T-helper 2 cell (primary cell): ENCODE data around the gene TRNP1.

Experiments used
- DNase-seq, 5 experiments: peaks; one replicate each; pipeline versions ENCODE4 v3.0.0 to v3.0.0-alpha.2; 2012 to 2022

Gene TRNP1

GRCh38 chr1:27003745-27004470 lies 10.4 kb downstream of the TRNP1 start:
- DNase-seq: no peak

- no peak for DNase-seq
Observed at GRCh38 chr1:27004471-27005165, 11.1 kb downstream of the TRNP1 start.

DNA sequence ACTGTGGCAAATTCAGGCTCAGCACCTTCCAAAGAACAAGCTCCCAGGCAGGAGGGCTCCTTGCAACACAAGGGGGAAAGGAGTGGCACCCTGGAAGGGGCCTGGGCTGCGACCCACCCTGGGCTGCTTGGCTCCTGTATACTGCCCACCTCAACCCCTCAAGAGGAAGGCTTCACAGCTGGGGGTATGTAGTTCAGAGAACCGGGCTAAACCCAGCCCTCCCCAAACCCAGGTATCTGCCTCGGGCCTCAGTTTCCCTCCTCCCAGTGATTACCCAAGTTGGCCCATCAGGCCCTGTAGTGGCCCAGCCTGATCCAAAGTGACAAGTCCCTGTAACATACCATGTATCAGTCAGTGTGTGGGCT lies 11.7 kb downstream of the TRNP1 start:
- no peak for DNase-seq

- no peak for DNase-seq
Observed at GRCh38 chr1:27005648-27006496, 12.4 kb downstream of the TRNP1 start.

DNA sequence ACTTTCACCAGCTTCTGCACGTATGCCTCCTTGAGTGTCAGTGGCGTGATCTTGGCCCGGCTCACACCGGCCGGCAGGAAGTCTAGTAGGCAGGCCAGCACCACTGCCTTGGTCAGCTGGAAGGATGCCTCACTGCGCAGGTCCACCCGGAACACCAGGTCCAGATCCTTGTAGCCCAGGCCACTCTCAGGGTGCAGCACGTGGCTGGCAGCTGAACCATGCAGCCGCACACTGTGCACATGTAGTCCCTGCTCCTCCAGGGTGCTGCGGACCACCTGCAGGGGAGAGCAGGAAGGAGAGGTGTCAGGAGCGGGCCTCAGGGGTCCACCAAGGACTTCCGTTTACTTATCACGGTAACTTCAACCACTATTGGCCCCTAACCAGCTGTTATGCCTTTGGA lies 13.2 kb downstream of the TRNP1 start:
- no peak for DNase-seq

GRCh38 chr1:27007909-27008582 lies 14.6 kb downstream of the TRNP1 start:
- no peak for DNase-seq

DNA sequence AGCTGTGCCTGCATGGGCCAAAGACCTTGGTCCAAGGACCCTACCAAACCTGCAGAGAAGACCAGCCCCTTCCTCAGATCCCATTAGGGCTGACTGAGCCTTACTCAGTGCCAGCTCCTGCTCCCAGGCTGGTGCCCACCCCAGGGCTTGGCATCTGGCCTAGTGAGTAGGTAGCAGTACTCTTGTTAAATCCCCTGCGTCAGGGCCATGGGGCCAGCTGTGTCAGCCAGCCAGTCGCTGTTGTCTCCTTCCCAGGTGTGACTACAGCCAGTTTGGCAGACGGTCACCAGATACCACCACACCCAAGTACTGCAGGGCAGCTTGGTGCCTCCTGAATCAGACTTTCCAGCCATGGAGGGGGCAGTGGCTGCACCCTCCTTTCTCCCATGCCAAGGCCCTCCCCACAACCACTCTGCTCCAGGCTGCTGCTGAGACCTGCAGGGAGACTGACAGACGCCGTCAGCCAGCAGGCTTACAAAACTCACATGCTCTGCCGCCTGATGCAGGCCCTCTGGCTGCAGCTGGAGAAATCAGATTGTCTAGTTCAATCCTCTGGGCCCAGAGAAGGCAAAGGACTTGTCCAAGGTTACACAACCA lies 16.2 kb downstream of the TRNP1 start:
- DNase-seq: no peak

- no peak for DNase-seq
Observed at GRCh38 chr1:27010226-27010994, 16.9 kb downstream of the TRNP1 start.

DNA sequence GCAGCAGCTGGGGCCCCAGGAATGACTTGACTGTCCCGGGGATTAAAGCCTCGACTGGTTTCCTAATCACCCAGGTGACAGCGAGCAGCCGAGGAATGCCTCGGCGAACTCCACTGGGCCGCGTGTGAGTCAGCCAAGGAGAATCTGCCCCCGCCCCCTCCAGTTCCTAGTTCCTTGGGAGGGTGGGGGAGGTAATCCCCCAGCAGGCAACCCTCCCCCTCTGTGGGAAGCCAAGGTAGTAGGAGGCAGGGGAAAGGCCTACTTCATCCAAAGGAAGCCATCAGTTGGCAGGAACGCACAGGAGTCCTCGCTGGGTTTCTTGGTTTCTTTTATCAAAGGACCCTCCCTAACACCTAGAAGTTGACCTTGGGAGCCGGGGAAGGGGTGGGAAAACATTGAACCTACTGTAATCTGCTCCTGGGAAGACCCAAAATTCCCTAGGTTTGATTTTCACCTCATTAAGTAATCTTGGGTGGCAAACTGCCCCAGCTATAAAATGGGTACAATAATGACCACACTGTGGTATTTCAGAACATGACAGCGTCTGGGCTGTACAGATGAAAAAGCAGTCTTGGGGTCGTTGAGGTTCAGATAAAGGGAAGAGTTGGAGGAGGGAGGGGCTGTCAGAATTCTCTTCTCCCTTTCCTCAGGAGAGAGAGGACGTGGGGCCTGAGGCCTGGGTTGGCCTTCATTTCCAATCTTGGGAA lies 17.7 kb downstream of the TRNP1 start:
- DNase-seq: no peak

DNA sequence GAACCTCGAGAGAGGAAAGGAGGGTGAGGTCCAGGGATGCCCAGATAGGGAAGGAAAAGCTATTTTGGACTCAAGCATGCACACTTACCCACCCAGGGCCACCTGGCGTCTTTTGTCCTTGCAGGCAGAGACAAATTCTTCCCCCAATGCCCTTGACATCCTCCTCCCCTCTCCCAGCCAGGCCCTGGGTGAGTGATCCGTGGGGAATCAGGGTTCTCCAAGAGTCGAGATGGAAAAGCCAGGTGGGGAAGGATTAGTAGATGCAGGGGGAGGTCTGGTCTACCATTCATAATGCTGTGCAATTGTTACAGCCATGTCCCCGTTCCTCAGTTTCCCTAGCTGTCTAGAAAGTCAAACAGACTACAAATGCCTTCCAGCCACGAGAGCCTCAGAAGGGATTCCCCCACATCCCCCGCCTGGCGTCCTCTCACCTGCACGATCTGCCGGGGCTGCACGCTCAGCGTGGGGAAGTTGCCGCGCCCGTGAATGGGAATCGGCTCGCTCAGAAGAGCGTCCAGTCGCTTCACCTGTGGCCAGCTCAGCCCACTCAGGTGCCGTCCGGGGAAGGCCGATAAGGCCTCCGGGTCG lies 18.6 kb downstream of the TRNP1 start:
- DNase-seq: no peak

GRCh38 chr1:27015260-27015659 lies 21.8 kb downstream of the TRNP1 start:
- DNase-seq: no peak

- no peak for DNase-seq
Observed at GRCh38 chr1:27016376-27016775, 22.9 kb downstream of the TRNP1 start.

DNA sequence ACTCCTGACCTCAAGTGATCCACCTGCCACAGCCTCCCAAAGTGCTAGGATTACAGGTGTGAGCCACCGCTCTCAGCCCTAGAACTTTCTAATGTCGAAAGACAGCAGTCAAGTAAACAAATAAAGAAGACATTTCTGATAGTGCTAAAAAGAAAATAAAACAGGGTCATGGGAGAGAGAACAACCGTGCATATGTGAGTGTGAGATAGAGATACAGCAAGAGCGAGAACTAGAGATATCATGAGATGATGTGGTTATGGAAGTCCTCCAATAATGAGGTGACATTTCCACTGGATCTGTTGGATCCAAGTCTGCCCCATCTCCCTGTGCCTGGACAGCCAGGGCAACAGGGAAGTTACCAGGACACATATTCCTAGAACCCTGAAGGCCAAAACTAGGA lies 23.7 kb downstream of the TRNP1 start:
- DNase-seq: no peak

DNA sequence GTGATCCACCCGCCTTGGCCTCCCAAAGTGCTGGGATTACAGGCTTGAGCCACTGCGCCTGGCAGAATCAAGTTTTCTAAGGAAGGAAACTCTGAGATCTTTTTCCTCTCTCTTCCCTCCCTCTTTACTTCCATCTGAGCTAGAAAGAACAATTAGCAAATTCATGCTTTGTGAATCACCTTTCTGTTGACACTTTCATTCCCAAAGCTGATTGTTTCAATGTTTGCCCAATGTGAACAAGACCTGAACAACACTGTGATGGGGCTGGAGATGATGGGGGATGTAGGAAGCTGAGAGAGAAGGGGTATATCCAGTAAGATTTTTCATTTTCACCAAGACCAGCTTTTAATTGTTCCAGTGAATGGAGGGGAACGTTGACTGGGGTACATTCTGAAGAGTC lies 24.8 kb downstream of the TRNP1 start:
- no peak for DNase-seq

DNA sequence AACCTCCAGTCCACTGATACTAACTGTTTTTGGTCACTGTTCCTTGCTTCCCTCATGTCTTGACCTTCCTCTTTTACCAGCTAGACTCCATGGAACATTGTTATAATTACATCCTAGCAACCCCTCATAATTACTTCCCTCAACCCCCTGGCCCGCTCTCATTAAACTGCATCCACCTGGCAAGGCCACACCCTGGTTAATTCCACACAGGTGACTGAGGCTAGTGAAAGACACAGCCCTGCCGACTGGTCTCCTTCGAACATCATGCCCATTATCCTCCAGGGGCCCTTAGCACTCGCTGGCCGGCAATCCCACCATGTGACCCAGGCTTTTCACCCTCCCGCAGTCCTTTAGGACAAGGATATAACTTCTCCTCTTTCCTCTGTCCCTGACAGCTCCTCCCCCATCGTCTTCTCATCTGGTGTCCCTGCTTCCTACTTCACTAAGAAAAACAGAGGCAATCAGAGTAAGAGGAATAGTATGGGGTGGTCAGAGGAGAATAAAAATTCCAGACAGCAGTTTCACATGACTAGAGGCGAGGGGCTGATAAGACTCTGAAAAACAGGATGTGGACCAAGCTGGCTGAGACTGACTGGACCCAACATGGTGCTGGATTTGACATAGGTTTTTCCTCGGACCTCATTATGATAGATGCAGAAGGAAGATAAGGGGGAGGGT lies 28.0 kb downstream of the TRNP1 start:
- no peak for DNase-seq

DNA sequence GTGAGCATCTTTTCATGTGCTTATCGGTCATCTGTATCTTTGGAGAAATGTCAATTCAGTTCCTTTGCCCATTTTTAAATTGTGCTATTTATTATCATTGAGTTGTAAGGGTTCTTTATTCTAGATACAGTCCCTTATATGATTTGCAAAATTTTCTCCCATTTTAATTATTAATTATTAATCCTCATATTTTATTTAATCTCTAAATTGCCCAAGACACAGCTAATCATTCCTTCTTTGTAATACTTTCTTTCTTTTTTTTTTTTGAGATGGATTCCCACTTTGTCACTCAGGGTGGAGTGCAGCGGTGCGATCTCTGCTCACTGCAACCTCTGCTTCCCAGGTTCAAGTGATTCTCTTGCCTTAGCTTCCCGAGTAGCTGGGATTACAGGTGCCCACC lies 32.2 kb downstream of the TRNP1 start:
- no peak for DNase-seq

DNA sequence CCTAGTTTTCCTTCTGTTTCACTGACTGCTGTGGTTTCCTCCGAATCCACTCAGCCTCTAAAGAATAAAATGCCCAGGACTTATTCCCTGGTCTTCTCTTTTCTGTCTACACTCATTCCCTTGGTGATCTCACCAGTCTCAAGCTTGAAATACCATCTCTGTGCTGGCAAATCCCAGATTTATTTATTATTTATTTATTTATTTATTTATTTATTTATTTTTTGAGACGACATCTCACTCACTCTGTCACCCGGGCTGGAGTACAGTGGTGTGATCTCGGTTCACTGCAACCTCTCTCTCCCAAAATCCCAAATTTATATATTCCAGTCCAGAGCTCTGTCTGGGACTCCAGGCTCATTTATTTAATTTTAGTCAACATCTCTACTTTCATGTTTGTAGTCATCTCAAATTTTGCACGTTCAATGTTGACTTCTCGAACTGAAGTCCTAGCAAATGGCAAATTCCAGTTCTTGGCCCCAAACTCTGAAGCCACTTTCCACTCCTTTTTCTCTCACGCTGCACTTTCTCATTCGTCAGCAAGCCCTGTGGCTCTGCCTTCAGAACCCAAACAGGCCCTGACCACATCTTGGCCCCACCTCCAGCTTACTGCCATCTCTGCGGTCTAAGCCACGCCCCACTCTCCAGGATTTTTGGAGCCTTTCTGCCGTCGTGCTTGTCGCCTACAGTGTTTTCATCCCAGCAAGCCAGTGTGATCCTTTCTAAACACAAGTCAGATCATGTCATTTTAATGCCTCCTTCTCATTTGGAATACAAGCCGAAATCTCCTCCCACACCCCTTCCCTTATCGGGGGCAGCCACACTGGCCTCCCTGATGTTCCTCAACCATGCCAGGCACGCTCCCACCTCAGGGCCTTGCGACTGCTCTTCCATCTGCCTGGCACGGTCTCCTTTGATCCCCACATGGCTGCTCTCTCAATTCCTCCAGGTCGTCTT lies 33.4 kb downstream of the TRNP1 start:
- no peak for DNase-seq

DNA sequence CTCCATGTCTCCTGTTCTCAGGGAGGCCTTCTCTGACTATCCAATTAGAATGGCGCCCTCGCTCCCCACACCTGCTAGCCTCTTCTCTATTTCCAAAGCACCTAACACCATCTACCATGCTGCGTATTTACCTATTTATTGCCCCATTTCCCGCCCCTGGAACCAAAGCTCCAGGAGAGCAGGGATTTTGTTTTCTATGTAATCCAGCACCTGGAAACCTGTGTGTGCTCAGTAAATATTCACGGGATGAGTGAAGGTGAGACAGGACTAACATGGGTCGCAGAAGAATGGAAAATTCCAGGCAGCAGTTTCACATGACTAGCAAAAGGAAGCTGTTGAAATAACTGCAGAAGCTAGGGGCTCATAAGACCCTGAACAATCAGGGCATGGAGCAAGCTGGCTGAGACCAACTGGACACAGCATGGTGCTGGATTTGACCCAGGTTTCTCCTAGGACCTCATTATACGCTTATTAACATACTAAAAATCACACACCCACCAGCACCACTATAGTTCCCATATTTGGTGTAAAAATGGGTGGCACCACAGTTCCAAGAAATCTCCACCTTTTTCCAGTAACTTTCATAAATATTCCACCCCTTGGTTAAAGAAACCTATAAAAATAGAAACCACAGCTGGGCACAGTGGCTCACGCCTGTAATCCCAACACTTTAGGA lies 34.2 kb downstream of the TRNP1 start:
- DNase-seq: no peak
